GM18502 (cell line): Measurements from ENCODE around the gene STAMBPL1.
"Not testable (repeated sequence)": the region's sequence is repeated elsewhere in the genome, so short reads cannot be mapped to it uniquely, and the experiment has no call there.

Source experiments
- ATAC-seq: cut with Tn5 transposase; IDR thresholded peaks from one replicate; pipeline ENCODE4 v1.9.1; 2021; ENCODE audit warnings: mild to moderate bottlenecking; ENCODE audit not compliant: unreplicated experiment, poor library complexity

STAMBPL1 gene

DNA sequence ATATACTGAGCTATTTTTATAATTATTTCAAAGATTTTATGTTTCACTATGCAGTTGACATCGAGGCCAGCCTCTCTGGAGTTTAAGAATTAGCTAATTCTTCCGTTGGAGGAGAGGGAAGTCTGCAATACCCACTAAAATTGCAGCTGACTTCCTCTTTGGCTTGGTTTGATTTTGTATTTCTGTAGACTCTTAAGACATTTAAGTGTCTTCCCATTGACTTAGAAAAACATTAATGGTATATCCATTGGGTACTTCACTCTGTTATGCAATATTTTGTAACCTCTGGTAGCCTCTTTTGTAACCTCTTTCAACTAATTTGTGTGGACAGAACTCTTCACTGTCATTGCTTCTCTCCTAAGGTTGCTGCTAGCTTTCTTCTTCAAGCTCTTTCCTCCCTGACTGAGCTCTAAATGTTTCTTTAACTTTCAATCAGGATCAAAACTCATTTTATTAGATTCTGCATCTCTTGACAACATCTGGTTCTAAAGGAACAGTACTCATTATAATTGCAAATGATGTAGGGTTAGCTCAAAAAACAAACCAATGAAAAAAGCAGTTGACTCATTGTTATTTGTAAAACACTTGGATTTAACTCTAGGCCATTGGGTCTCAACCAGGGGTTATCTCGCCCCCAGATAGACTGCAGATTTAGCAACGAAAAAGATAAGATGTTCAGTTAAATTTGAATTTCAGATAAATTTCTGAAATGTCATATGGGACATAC lies 26.7 kb upstream of the STAMBPL1 start:
- ATAC-seq = no peak

DNA sequence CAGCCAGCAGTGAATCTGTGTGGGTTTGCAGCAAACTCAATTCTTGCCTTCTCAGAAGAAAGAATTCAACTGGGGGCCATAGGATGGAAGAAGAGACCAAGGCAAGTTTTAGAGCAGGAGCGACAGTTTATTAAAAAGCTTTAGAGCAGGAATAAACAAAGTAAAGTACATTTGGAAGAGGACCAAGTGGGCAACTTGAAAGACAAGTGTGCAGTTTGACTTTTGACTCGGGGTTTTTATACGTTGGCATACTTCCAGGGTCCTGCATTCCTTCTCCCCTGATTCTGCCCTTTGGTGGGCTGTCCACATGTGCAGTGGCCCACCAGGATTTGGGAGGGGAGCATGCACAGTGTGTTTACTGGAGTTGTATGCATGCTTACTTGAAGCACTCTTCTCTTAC lies 25.4 kb upstream of the STAMBPL1 start:
- ATAC-seq = no peak

DNA sequence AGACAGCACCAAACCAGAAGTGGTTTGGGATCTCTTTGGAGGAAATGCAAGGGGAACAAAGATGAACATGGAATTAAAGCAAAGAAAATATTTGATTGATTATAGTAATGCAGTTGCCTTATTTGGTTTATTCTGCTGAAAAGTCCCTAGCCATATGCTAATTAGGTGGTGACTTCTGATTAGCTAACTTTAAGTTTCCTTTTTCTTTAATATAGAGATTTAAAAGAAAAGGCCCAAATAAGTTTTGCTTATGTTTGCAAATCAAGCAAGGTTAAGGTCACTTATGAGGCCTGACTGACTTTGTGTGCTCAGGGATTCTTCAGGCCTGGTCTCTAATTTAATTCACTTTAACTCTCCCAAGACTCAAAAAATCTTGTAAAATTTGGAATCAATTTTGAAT lies 22.2 kb upstream of the STAMBPL1 start:
- ATAC-seq = no peak

DNA sequence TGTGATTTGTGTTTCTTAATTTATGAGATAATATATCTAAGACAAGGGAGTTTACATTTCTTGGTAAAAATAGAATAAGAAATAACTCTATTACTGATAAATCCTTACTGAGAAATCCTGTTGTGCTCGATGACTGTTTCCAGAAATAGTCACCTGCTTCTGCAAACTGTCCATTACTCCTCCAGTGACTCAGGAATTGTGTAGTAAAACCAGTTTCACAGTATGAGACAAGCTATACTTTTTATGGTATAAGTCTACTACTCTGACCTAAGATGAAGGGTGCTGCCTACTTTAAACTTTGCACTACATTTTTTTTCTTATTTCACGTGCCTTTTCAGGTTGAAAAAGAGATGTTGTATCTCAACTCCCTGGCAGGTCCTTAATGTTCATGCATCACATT lies 21.6 kb upstream of the STAMBPL1 start:
- no peak for ATAC-seq

DNA sequence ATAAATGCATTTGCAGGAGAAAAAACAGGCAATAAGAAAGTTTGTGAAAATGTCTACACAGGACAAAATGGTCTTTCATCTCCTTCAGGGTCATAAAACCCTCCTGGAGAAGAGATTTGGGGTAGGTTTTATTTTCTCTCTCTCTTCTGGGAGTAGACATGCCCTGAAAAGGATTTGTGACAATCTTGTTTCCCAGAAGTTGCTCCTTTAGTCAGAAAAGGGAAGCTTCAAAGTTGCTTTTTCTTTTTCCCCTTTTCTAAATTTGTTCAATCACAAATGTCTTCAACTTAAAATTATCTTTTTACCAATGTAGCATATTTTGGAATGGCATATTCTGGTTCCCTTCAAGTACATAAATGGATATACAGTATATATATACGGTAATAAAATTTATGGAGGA lies 19.0 kb upstream of the STAMBPL1 start:
- no peak for ATAC-seq

DNA sequence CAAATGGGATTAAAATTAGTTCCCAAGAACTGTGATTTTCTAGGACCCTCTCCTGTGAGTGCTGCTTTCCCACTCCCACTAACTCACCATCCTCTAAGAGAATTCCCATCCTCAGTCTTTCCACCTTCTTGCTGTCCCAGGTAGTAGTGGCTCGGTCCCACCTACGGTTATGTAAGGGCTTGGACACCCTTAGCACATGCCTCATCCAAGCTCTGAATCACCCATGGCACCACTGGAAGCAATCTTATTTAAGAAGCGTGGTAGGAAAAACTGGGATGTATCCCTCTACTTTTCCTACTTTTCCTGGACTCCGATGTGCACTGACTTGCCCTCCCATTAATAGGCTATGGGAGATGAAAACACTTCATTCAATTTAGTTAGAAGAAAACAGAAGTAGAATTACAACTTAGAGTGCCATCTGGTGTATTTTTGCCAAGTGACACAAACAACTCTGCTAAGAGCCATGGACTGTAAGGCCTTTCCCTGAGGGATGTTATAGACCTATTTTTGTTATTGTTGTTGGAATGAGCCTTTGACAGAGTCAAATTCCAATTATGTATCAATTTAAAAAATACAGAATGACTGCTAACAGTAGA lies 14.7 kb upstream of the STAMBPL1 start:
- ATAC-seq = no peak

DNA sequence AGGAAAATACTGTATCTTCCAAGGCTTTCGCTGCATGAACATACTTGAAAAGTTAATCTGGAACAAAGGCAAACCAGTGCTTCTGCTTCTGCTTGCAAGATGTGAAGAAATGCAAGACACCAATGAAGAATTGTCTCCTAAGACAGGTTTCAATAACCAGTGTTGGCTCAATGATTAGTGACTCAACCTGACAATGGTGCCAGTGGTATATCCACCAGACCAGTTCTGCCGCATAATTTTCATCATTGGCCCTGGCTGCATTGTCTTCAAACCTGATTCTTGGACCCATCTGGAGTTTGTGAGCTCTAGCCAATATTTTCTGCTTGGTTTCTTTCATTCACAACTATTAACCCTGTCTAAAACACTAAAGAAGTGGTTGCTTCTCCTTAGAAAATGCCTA lies 13.6 kb upstream of the STAMBPL1 start:
- no peak for ATAC-seq

DNA sequence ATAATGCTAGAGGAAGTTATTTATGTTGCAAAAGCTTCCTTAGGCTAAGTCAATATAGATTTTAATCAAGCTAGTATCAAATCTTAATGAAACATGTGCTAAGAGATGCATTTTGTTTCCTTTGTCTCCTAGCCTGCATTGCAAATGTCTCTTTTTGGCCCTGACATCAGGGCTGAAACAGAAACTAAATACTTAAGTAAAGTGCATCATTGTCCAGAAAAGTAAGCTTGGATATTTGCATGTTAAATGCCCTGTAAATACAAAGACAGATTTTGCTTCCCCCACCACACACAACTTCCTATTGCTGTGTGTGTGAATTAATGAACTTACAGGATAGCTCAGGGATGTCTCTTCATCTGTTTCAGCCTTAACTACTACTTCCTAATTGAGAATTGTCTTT lies 10.0 kb upstream of the STAMBPL1 start:
- no peak for ATAC-seq

DNA sequence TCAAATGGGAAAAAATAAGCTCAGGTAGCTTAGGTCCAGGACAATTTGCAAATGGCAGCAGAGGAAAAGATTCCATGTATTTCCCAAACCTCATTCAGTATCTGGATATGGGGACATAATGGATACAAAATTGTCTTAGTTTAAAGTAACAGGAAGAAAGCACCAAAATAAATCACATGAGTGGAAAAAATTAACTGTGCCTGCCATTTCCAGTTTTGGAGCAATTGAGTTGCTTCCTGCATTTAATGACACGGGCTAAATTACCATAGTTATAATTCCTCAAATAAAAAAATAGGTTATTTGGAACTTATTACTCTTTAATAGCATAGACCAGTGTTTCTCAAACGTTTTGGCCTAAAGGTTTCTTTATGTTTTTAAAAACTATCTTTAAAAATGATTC lies 6.3 kb upstream of the STAMBPL1 start:
- no peak for ATAC-seq

DNA sequence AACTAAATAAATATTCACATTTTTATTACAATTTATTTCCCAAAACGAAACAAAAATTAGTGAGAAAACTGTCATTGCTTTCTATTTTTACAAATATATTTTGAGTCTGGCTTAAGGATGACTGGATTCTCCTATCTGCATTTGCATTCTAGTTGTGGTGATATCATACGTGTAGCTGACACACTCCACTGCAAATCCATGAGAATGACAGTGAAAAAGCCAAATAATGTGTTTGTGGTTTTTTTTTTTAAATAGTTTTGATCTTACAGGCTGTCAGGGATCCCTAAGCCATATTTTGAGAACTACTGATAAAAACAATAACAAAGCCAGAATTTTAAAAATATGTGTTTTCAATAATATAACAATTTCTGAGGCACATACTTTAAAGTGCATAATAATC lies 5.8 kb upstream of the STAMBPL1 start:
- ATAC-seq = no peak

DNA sequence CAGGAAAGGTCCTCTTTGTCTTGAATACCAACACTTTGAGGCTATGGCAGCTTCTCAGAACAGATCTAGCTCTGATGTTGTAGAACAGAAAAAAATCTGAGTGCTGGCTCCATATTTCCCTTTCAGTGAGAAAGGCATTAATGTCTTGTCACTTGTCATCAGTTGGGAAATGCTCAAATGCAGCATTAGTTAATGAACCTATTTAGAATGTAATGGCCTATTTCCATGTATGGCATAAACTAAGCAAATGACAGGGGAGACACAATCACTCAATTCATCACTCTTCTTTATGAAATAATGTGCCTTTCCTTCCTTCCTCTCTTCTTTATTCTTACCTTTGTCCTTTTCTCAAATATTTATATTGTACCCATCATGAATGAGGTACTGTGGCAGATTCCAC lies 5.0 kb upstream of the STAMBPL1 start:
- no peak for ATAC-seq

DNA sequence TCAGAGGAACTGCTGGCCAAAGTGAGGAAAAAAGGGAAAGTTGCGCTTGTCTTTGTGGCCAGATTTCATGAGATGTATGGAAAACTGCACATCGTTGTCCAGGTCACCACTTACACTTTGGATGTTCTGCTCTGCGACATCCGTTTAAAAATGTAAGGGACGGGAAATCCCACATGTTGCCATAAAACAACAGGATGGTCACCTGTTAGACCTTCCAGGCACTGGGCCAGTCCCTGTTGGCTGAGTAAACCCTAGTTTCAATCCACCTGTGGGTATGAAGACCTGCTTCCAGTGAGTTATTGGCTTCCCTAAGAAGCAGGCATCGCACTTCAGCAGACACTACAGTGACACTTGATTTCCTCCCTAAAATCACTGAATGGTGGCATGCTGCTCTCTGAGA lies 2.7 kb upstream of the STAMBPL1 start:
- ATAC-seq = no peak

DNA sequence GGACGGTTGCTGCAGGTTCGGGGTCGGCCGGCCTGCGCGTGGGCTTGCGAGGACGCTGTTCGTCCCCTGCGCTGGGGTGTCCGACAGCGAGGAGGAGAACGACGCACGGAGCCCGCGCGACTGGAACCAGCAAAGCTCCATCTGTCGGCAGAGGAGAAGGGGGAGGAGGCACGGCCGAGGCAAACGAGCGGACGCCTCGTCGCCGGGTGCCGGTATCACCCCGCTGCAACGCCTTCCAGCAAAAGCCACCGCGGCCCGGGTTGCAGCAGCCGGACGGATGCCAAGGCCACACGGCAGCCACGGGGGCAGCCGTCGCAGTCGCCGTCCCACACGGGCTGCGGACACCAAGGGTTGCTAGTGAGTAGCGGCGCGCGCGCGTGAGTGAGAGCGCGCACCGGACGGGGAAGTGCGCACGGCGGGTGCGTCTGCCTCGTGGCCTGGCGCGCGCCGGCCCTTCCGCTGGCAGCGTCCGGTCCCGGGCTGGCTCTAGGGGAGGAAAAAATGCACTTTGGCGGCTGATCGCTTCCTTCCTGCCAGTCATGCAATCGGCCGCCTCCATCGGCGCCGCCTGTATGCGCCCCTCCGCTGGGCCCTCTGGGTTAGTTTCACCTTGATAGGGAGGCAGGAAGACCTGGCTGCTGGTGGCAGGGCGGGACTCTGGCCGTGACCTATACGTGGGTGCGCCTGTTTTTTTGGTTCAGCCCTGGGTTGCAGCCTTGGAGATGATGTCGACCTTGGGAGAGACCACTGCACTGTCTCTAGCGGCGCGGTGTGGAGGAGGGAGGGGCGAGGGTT lies 434 bp downstream of the STAMBPL1 start:
- ATAC-seq = peak; percentile 68

DNA sequence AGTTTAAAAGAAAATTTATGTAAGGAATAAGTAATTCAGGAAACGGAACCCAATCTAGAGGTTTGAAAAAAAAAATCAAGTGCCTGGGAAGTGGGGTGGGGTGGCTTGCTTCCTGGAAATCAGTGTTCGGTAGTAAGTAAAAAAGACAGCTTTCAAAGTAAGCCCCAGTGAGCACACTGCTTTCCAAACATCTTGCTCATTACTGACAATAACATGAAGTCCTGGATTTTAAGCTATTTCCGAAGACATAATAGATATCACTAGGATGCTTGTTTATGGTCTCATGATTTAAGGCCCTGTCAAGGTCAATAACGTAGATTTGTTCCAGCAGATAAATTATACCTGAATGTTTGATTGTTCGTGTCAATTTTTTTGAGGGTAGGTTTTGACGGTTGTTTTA lies 1.3 kb downstream of the STAMBPL1 start:
- ATAC-seq = no peak

DNA sequence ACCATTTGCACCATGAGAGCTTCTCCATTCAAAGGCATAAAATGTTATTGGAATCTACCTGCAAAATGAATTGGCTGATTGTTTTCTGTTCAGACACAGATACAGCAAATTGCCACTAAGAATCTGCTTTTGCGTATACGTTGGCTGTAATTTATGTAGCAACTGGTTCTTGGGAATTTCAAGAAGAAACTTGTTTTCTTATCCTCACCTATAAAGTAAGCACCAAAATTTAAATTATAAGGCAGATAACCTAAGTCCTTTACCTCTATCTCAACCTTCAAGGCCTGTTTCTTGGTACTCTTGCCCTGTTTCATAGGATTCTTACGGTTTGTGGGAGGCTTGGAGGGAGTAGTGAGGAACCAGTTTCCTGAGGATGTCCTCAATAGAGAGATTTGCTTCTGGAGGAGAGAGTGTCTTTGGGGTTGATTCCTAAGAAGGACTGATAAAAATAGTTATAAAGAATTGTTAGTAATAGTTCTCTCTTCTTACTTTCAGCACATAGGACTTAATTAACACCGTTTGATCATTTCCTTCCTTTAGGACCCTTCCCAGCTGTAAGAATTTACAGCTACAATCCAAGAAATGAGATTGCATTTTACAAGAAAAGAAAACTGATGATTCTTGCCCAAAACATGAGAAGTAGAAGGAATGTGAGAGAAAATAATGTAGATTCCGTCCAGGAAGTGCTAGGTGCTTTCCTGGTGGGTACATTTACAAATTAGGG lies 2.0 kb downstream of the STAMBPL1 start:
- ATAC-seq = no peak

DNA sequence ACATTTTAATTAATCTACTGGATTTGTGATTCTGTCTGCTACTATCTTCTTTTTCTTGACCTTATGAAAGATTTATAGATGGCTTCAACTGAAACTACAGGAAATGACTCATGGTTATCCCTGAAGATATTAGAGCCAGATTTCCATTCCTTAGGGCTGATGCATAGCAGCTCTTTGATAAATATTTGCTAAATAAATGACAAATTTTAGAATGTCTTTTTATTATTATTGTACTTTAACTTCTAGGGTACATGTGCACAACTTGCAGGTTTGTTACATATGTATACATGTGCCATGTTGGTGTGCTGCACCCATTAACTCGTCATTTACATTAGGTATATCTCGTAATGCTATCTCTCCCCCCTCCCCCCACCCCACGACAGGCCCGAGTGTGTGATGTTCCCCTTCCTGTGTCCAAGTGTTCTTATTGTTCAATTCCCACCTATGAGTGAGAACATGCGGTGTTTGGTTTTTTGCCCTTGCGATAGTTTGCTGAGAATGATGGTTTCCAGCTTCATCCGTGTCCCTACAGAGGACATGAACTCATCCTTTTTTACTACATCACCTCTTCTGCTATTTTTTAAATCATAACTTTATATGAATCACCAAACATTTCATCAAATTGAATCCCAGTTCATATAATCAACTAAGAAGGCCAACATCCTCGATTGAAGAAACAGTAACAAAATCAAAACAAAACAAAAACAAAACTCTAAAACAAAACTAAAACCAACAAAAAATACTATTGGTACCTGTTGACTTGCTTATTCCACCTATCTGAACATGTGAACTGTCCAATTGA lies 2.8 kb downstream of the STAMBPL1 start:
- ATAC-seq = not testable (repeated sequence)

DNA sequence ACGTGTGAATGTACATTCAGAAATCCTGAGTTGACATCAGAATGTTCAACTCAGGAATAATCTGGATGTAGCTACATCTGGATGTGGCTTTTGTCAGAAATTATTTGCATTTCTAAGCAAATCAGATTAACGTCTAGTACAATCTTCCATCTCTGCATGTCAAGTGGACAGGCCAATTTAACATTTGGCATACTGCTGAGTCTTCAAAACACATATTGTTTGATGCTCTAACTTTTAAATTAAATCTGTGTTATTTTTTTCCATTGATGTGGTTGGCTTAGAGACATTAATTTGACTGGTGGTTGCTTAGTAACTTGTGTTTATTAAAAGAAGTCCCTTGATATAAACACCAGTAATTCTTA lies 3.4 kb downstream of the STAMBPL1 start:
- no peak for ATAC-seq

DNA sequence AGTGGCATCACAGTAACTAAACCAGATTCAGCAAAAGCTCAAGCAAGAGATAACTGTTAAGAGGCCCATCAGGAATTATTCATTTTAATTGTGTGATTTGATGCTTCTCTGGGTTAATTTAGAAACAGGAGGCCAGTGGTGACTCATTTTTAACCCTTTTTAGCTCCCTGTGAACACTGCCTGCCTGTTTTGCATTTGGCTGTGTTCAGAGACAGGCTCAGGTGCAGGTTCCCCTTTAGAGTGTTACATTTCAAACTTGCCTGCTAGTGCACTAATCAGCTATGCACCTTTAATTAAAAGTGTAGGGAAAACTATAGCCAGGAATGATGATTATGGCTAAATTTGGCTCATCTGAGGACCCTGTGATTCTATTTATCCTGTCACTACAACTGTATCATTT lies 6.5 kb downstream of the STAMBPL1 start:
- peak; percentile 69 for ATAC-seq

DNA sequence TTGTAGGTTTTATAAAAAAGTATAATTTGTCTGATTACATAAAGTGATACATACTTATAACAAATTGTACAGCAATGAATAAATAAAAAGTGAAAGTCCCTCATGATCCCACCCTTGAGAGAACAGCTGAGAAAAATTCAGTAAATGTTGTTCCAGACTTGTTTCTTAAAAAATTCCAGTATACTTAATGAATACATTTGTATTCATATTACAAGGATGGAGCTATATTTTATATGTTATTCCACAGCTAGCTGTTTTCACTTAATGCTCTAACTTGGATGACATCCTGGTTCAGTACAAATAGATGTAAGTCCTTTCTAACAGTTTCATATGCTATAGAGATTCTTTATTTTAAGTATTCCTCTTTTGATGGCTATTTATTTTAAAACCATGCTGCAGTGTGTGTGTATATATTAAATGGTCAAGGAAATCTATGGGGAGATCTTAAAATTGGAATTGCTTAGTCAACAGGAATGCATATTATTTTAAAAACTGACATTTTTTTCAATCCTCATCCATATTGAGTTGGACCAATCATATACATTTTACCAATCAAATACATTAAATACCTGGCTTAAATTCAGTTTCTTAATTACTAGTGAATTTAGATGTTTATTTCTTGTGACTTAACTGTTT lies 8.9 kb downstream of the STAMBPL1 start:
- no peak for ATAC-seq
